OCI-LY7 (cell line): Measurements from ENCODE around the gene CFAP92.

Experiments used
- EZH2phosphoT487 ChIP-seq: fragments of 200-600 bp; sonication (generic); IDR thresholded peaks from 2 replicates; pipeline ENCODE4 v1.6.1; 2018; ENCODE audit warnings: low read depth, borderline replicate concordance, mild to moderate bottlenecking, mixed run types, antibody characterized with exemption, low read length, moderate library complexity, mixed read lengths
- TF ChIP-seq, protein P1 (sequence below): fragments of 200-600 bp; sonication (generic); conservative IDR thresholded peaks from 2 replicates; pipeline ENCODE4 v1.5.1; 2014; ENCODE audit warnings: mild to moderate bottlenecking, antibody characterized with exemption, low read length, moderate library complexity, mixed read lengths

DNA sequence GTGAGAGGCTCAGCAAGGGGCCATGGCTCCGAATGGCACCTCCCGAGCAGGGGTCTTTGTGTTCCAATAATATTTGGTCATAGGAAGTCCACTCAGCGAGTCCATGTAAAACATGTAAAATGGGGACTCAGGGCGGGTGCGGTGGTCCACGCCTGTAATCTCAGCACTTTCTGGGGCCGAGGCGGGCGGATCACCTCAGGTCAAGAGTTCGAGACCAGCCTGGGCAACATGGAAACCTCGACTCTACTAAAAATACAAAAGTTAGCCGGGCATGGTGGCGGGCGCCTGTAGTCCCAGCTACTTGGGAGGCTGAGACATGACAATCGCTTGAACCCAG lies 33.6 kb upstream of the CFAP92 start:
- TF ChIP-seq, protein P1, sequence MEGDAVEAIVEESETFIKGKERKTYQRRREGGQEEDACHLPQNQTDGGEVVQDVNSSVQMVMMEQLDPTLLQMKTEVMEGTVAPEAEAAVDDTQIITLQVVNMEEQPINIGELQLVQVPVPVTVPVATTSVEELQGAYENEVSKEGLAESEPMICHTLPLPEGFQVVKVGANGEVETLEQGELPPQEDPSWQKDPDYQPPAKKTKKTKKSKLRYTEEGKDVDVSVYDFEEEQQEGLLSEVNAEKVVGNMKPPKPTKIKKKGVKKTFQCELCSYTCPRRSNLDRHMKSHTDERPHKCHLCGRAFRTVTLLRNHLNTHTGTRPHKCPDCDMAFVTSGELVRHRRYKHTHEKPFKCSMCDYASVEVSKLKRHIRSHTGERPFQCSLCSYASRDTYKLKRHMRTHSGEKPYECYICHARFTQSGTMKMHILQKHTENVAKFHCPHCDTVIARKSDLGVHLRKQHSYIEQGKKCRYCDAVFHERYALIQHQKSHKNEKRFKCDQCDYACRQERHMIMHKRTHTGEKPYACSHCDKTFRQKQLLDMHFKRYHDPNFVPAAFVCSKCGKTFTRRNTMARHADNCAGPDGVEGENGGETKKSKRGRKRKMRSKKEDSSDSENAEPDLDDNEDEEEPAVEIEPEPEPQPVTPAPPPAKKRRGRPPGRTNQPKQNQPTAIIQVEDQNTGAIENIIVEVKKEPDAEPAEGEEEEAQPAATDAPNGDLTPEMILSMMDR = no peak
- no peak for TF ChIP-seq EZH2phosphoT487
